H9 (cell line): ENCODE results near the gene SSRP1. TPM values are rescaled to one million over a fixed set of nuclear protein-coding genes. Genes with fewer than 3 reads are reported as not detected.

Experiments
- DNase-seq: peaks from one replicate; pipeline ENCODE4 v3.0.0-alpha.2; 2017
- H2AFZ ChIP-seq: one replicate; pipeline ENCODE4 v1.6.1; 2013; ENCODE audit warnings: mild to moderate bottlenecking, low read length, control low read depth, moderate library complexity
- H2AK5ac ChIP-seq: 2 replicates; pipeline ENCODE4 v1.6.1; 2013; ENCODE audit warnings: low read length, control low read depth, mixed read lengths; ENCODE audit not compliant: insufficient read length
- H2BK120ac ChIP-seq: one replicate; pipeline ENCODE4 v1.6.1; 2013; ENCODE audit warnings: low read depth, mild to moderate bottlenecking, low read length, control low read depth, inconsistent platforms; ENCODE audit not compliant: poor library complexity, severe bottlenecking
- H2BK12ac ChIP-seq: 2 replicates; pipeline ENCODE4 v1.6.1; 2013; ENCODE audit warnings: low read length, control low read depth, mixed read lengths, low read depth; ENCODE audit not compliant: insufficient read length
- H2BK15ac ChIP-seq: 2 replicates; pipeline ENCODE4 v1.6.1; 2013; ENCODE audit warnings: low read depth, low read length, control low read depth
- H2BK20ac ChIP-seq: one replicate; pipeline ENCODE4 v1.6.1; 2013; ENCODE audit warnings: low read depth, mild to moderate bottlenecking, low read length, control low read depth, inconsistent platforms; ENCODE audit not compliant: poor library complexity, severe bottlenecking
- H2BK5ac ChIP-seq: 2 replicates; pipeline ENCODE4 v1.6.1; 2013; ENCODE audit warnings: low read length, control low read depth, mixed read lengths; ENCODE audit not compliant: insufficient read length
- H3K14ac ChIP-seq: 2 replicates; pipeline ENCODE4 v1.6.1; 2013; ENCODE audit warnings: low read length, control low read depth; ENCODE audit not compliant: insufficient read depth
- H3K18ac ChIP-seq: 2 replicates; pipeline ENCODE4 v1.6.1; 2013; ENCODE audit warnings: low read depth, mild to moderate bottlenecking, mixed read lengths, low read length, control low read depth; ENCODE audit not compliant: insufficient read length
- H3K23ac ChIP-seq: 2 replicates; pipeline ENCODE4 v1.6.1; 2013; ENCODE audit warnings: low read length, control low read depth, mixed read lengths, low read depth; ENCODE audit not compliant: insufficient read length
- H3K23me2 ChIP-seq: 2 replicates; pipeline ENCODE4 v1.6.1; 2013; ENCODE audit warnings: low read depth, mild to moderate bottlenecking, mixed read lengths, low read length, control low read depth; ENCODE audit not compliant: insufficient read length, poor library complexity, severe bottlenecking
- H3K27ac ChIP-seq: 2 replicates; pipeline ENCODE4 v1.5.1; 2013; ENCODE audit warnings: low read length, control low read depth, mixed read lengths, low read depth; ENCODE audit not compliant: insufficient read length
- H3K27me3 ChIP-seq: 2 replicates; pipeline ENCODE4 v1.6.1; 2013; ENCODE audit warnings: low read length, control low read depth, inconsistent platforms; ENCODE audit not compliant: insufficient read depth
- H3K4ac ChIP-seq: 2 replicates; pipeline ENCODE4 v1.6.1; 2013; ENCODE audit warnings: low read depth, mild to moderate bottlenecking, control low read depth, inconsistent platforms, low read length, moderate library complexity
- H3K4me1 ChIP-seq: 2 replicates; pipeline ENCODE4 v1.6.1; 2013; ENCODE audit warnings: low read length, control low read depth, inconsistent platforms; ENCODE audit not compliant: insufficient read depth
- H3K4me2 ChIP-seq: 2 replicates; pipeline ENCODE4 v1.6.1; 2013; ENCODE audit warnings: low read length, control low read depth, mixed read lengths; ENCODE audit not compliant: insufficient read length, insufficient read depth
- H3K56ac ChIP-seq: 2 replicates; pipeline ENCODE4 v1.6.1; 2013; ENCODE audit warnings: low read depth, mild to moderate bottlenecking, mixed read lengths, low read length, control low read depth; ENCODE audit not compliant: insufficient read length
- H3K79me1 ChIP-seq: 2 replicates; pipeline ENCODE4 v1.6.1; 2013; ENCODE audit warnings: low read depth, mild to moderate bottlenecking, moderate library complexity, low read length, control low read depth, inconsistent platforms; ENCODE audit not compliant: insufficient read depth, poor library complexity, severe bottlenecking
- H3K79me2 ChIP-seq: 2 replicates; pipeline ENCODE4 v1.6.1; 2013; ENCODE audit warnings: low read length, control low read depth, inconsistent platforms; ENCODE audit not compliant: insufficient read depth
- H3K9ac ChIP-seq: 2 replicates; pipeline ENCODE4 v1.6.1; 2013; ENCODE audit warnings: low read length, control low read depth, mixed read lengths; ENCODE audit not compliant: insufficient read length; ENCODE audit errors: extremely low read depth
- H3K9me3 ChIP-seq: one replicate; pipeline ENCODE4 v1.6.1; 2013; ENCODE audit warnings: low read depth, low read length, inconsistent platforms; ENCODE audit not compliant: control insufficient read depth
- H3T11ph ChIP-seq: one replicate; pipeline ENCODE4 v1.6.1; 2013; ENCODE audit warnings: mild to moderate bottlenecking, low read length, control low read depth, inconsistent platforms
- H4K20me1 ChIP-seq: one replicate; pipeline ENCODE4 v1.6.1; 2013; ENCODE audit not compliant: control insufficient read depth, insufficient read length, insufficient read depth
- H4K5ac ChIP-seq: 2 replicates; pipeline ENCODE4 v1.6.1; 2013; ENCODE audit warnings: low read depth, mild to moderate bottlenecking, mixed read lengths, low read length, control low read depth; ENCODE audit not compliant: insufficient read length
- H4K8ac ChIP-seq: replicated peaks from 2 replicates; pipeline ENCODE4 v1.6.1; 2013; ENCODE audit warnings: low read length, control low read depth, mixed read lengths, low read depth; ENCODE audit not compliant: insufficient read length
- H4K91ac ChIP-seq: 2 replicates; pipeline ENCODE4 v1.6.1; 2013; ENCODE audit warnings: low read depth, mild to moderate bottlenecking, moderate library complexity, mixed read lengths, low read length, control low read depth; ENCODE audit not compliant: insufficient read length
- H3K27ac Mint-ChIP-seq, 3 experiments: 2 replicates in 2 of 3; 3 replicates in 1 of 3; pipeline ENCODE4 v1.8.0; 2020 to 2021; ENCODE audit warnings: mixed read lengths in 3 of 3, mild to moderate bottlenecking in 1 of 3, moderate library complexity in 1 of 3
- H3K27me3 Mint-ChIP-seq: 2 replicates; pipeline ENCODE4 v1.8.0; 2021; ENCODE audit warnings: low read depth, mild to moderate bottlenecking, moderate library complexity, mixed read lengths
- H3K36me3 Mint-ChIP-seq, 3 experiments: 2 replicates in 2 of 3; 3 replicates in 1 of 3; pipeline ENCODE4 v1.8.0; 2020 to 2021; ENCODE audit warnings: low read depth in 3 of 3, mixed read lengths in 3 of 3; ENCODE audit not compliant: insufficient read depth in 1 of 3
- H3K4me1 Mint-ChIP-seq, 2 experiments: 2 replicates each; pipeline ENCODE4 v1.8.0; 2020; ENCODE audit warnings: mixed read lengths in 2 of 2
- H3K4me3 Mint-ChIP-seq, 2 experiments: 2 replicates in 1 of 2; 3 replicates in 1 of 2; pipeline ENCODE4 v1.8.0; 2020 to 2021; ENCODE audit warnings: mild to moderate bottlenecking in 2 of 2, mixed read lengths in 2 of 2, moderate library complexity in 1 of 2
- H3K9me3 Mint-ChIP-seq, 2 experiments: 2 replicates in 1 of 2; 3 replicates in 1 of 2; pipeline ENCODE4 v1.8.0; 2020; ENCODE audit warnings: mild to moderate bottlenecking in 2 of 2, mixed read lengths in 2 of 2, moderate library complexity in 1 of 2
- WGBS: extraction: QIAGEN DNeasy Blood & Tissue Kit; methylation state at CpG from one replicate; pipeline ENCODE4 v1.1.7; 2013; ENCODE audit warnings: missing lambda C conversion rate, low lambda C conversion rate, mixed read lengths; ENCODE audit not compliant: insufficient read length; ENCODE audit errors: extremely low coverage; 5-methylcytosine and 5-hydroxymethylcytosine counted together
- total RNA-seq: library from RNA; stranded (reverse); gene quantifications from 2 replicates; pipeline ENCODE4 v1.2.1, GENCODE V29; 2021
- TF ChIP-seq, protein P1 (sequence below): fragments of 200-600 bp; sonication (generic); conservative IDR thresholded peaks from 3 replicates; pipeline ENCODE4 v1.8.0; 2021; ENCODE audit warnings: antibody characterized with exemption, mild to moderate bottlenecking

SSRP1 gene
- total RNA-seq, 1 experiment from 2014 or later: 202 TPM

DNA sequence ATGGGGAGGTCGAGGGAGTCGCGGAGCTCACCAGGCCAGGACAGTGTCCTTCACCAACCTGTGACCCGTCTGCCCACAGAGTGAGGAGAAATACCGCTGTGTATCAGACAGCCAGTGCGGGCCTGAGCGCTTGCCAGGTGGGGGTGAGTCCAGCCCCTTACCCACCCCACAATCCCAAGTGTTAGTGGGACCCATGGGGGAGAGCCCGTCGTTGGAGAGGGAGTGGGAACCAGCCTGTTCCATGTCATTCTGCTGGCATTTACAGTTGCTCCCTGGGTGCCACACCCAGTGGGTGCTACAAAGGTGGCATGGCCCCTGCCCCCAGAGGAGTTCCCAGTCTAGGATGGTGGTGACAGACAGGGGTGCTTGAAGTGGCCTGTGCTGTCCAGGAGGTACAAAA, 11.6 kb upstream of the SSRP1 start:
- H4K8ac ChIP-seq: no peak overlapping the region
- H2BK12ac ChIP-seq: no peak overlapping the region
- Mint-ChIP-seq H3K4me1 (peaks cover 28 to 43% of the 10 kb centered on the region in 2 experiments), H3K36me3 (peaks cover 0 to 5% (median 0%) of the 10 kb centered on the region in 3 experiments; a peak in 2 of 7 replicates), H3K27ac (no peak overlapping the region; a peak in 1 of 7 replicates), H3K4me3 (no peak overlapping the region), H3K9me3 (peaks cover 3 to 8% of the 10 kb centered on the region in 2 experiments; a peak in 4 of 5 replicates), H3K27me3 (peaks cover 33% of the 10 kb centered on the region)
- DNase-seq: no peak
- H4K20me1 ChIP-seq: no peaks in the 10 kb centered on the region
- no peaks in the 10 kb centered on the region for H3K4me1 ChIP-seq
- no peak overlapping the region for H3T11ph ChIP-seq
- H3K79me2 ChIP-seq: no peaks in the 10 kb centered on the region
- H3K4ac ChIP-seq: no peak overlapping the region
- no peaks in the 10 kb centered on the region for H3K79me1 ChIP-seq
- H2BK120ac ChIP-seq: no peak overlapping the region
- H4K91ac ChIP-seq: no peak overlapping the region
- no peak overlapping the region for H3K23ac ChIP-seq
- no peak overlapping the region for H2AFZ ChIP-seq
- peaks cover 5% of the 10 kb centered on the region for H3K23me2 ChIP-seq
- TF ChIP-seq, protein P1, sequence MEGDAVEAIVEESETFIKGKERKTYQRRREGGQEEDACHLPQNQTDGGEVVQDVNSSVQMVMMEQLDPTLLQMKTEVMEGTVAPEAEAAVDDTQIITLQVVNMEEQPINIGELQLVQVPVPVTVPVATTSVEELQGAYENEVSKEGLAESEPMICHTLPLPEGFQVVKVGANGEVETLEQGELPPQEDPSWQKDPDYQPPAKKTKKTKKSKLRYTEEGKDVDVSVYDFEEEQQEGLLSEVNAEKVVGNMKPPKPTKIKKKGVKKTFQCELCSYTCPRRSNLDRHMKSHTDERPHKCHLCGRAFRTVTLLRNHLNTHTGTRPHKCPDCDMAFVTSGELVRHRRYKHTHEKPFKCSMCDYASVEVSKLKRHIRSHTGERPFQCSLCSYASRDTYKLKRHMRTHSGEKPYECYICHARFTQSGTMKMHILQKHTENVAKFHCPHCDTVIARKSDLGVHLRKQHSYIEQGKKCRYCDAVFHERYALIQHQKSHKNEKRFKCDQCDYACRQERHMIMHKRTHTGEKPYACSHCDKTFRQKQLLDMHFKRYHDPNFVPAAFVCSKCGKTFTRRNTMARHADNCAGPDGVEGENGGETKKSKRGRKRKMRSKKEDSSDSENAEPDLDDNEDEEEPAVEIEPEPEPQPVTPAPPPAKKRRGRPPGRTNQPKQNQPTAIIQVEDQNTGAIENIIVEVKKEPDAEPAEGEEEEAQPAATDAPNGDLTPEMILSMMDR: no peak
- H2AK5ac ChIP-seq: no peak overlapping the region
- no peak overlapping the region for H3K9ac ChIP-seq
- no peaks in the 10 kb centered on the region for H3K27me3 ChIP-seq
- no peak overlapping the region for H3K14ac ChIP-seq
- no peak overlapping the region for H3K56ac ChIP-seq
- H4K5ac ChIP-seq: no peak overlapping the region
- no peak overlapping the region for H3K18ac ChIP-seq
- WGBS: no CpG with 5 or more reads among the region's 9 CpGs
- H3K4me2 ChIP-seq: no peak overlapping the region
- no peaks in the 10 kb centered on the region for H3K9me3 ChIP-seq
- H2BK5ac ChIP-seq: no peak overlapping the region
- H3K27ac ChIP-seq: no peak overlapping the region
- H2BK20ac ChIP-seq: no peak overlapping the region
- no peak overlapping the region for H2BK15ac ChIP-seq
